A673 (cell line): ENCODE results near the gene CCKAR. TPM values are rescaled to one million over a fixed set of nuclear protein-coding genes. Genes with fewer than 3 reads are reported as not detected.

Experiments
- BruUV-seq: library from RNA; stranded (reverse); fragments of 400-500 nt; replicated peaks from 2 replicates; lab custom pipeline; 2021; lab: Mats Ljungman, UMichigan
- CTCF ChIA-PET: fragments of 300-600 bp; sonication (Branson Sonifier 250); formaldehyde crosslinking; loops from one replicate; lab custom pipeline; 2022; ENCODE audit warnings: antibody characterized with exemption; lab: Charles Lee
- POLR2A ChIA-PET: fragments of 300-600 bp; sonication (Branson Sonifier 250); formaldehyde crosslinking; loops from one replicate; lab custom pipeline; 2022; ENCODE audit warnings: antibody characterized with exemption; ENCODE audit not compliant: low non-redundant PET; lab: Charles Lee
- DNase-seq: peaks from one replicate; pipeline ENCODE4 v3.0.0-alpha.2; 2015; ENCODE audit warnings: low spot score
- H3K27ac ChIP-seq: fragments of 200-600 bp; sonication (generic); 2 replicates; pipeline ENCODE4 v1.5.1; 2016; ENCODE audit warnings: mixed run types, low read depth, mild to moderate bottlenecking, mixed read lengths, antibody characterized with exemption, low read length; ENCODE audit not compliant: poor library complexity, severe bottlenecking
- H3K27me3 ChIP-seq: fragments of 200-600 bp; sonication (generic); replicated peaks from 2 replicates; pipeline ENCODE4 v1.6.1; 2017; ENCODE audit warnings: mixed run types, low read depth, mild to moderate bottlenecking, mixed read lengths, antibody characterized with exemption, low read length; ENCODE audit not compliant: insufficient read depth, poor library complexity
- H3K36me3 ChIP-seq: fragments of 200-600 bp; sonication (generic); 2 replicates; pipeline ENCODE4 v1.6.1; 2016; ENCODE audit warnings: mixed run types, mild to moderate bottlenecking, mixed read lengths, antibody characterized with exemption, low read length; ENCODE audit not compliant: insufficient read depth, poor library complexity, severe bottlenecking
- H3K4me1 ChIP-seq: fragments of 200-600 bp; sonication (generic); 2 replicates; pipeline ENCODE4 v1.6.1; 2017; ENCODE audit warnings: mixed run types, mild to moderate bottlenecking, mixed read lengths, antibody characterized with exemption, low read length; ENCODE audit not compliant: insufficient read depth, poor library complexity, severe bottlenecking
- H3K4me3 ChIP-seq: fragments of 200-600 bp; sonication (generic); 2 replicates; pipeline ENCODE4 v1.5.1; 2016; ENCODE audit warnings: low read depth, mixed run types, mild to moderate bottlenecking, mixed read lengths, low read length; ENCODE audit not compliant: poor library complexity, severe bottlenecking
- H3K9me3 ChIP-seq: fragments of 200-600 bp; sonication (generic); 2 replicates; pipeline ENCODE4 v1.6.1; 2016; ENCODE audit warnings: mixed run types, low read depth, mild to moderate bottlenecking, mixed read lengths, antibody characterized with exemption, low read length; ENCODE audit not compliant: poor library complexity, severe bottlenecking
- EZH2 ChIP-seq: fragments of 200-600 bp; sonication (generic); IDR thresholded peaks from 2 replicates; pipeline ENCODE4 v1.6.1; 2017; ENCODE audit warnings: borderline replicate concordance, low read depth, mild to moderate bottlenecking, mixed read lengths, antibody characterized with exemption, low read length; ENCODE audit not compliant: poor library complexity, severe bottlenecking
- intact Hi-C: fragments of 100-400 bp; cut with micrococcal nuclease; formaldehyde crosslinking; loops from one replicate; pipeline ENCODE4 v1.10.0; 2022; ENCODE audit not compliant: unreplicated experiment
- total RNA-seq: library from RNA; stranded (reverse); gene quantifications from 2 replicates; pipeline ENCODE4 v1.2.3, GENCODE V29; 2021
- TF ChIP-seq, protein P1 (sequence below): fragments of 300-800, 200-600 bp; sonication (generic); conservative IDR thresholded peaks from 2 replicates; pipeline ENCODE4 v1.5.1; 2017; ENCODE audit warnings: low read depth, mild to moderate bottlenecking, antibody characterized with exemption, low read length, moderate library complexity, mixed read lengths

CCKAR gene
- total RNA-seq, 1 experiment from 2014 or later: not detected

- POLR2A ChIA-PET: no interaction called here
- TF ChIP-seq, protein P1, sequence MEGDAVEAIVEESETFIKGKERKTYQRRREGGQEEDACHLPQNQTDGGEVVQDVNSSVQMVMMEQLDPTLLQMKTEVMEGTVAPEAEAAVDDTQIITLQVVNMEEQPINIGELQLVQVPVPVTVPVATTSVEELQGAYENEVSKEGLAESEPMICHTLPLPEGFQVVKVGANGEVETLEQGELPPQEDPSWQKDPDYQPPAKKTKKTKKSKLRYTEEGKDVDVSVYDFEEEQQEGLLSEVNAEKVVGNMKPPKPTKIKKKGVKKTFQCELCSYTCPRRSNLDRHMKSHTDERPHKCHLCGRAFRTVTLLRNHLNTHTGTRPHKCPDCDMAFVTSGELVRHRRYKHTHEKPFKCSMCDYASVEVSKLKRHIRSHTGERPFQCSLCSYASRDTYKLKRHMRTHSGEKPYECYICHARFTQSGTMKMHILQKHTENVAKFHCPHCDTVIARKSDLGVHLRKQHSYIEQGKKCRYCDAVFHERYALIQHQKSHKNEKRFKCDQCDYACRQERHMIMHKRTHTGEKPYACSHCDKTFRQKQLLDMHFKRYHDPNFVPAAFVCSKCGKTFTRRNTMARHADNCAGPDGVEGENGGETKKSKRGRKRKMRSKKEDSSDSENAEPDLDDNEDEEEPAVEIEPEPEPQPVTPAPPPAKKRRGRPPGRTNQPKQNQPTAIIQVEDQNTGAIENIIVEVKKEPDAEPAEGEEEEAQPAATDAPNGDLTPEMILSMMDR: no peak
- no peak for TF ChIP-seq EZH2
- DNase-seq: no peak
Measured at GRCh38 chr4:26530099-26530498, 39.8 kb upstream of the CCKAR start.

DNA sequence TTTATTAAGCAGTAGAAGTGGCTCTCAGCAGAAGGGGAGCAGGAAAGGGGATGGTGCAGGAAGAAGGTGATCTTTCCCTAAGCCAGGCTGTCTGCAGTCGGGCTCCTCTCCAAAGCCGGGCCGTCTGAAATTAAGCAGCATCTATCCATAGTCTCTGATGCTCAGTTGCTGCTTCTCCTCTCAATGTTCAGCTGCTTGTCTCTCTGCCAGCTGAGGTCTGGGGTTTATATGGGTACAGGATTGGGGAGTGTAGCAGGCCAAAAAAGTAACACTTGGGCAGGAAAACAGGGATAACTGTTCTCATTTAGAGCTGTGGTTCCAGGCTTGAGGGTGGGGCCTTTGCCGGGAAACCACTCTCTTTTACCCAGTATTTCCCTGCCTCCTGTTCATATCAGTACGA lies 39.2 kb upstream of the CCKAR start:
- TF ChIP-seq, protein P1: no peak
- no peak for TF ChIP-seq EZH2
- BruUV-seq: no TSS peak
- ChIA-PET CTCF (no interaction called here), POLR2A (no interaction called here)
- Histone ChIP-seq H3K4me3 (no peak overlapping the region), H3K4me1 (no peaks in the 10 kb centered on the region), H3K36me3 (no peaks in the 10 kb centered on the region), H3K27ac (no peak overlapping the region), H3K27me3 (no peaks in the 10 kb centered on the region), H3K9me3 (no peaks in the 10 kb centered on the region)
- no peak for DNase-seq
- intact Hi-C loops: no loop called here

More at GRCh38 chr4:26530099-26530498, 39.8 kb upstream of the CCKAR start:
- Histone ChIP-seq H3K4me1 (no peaks in the 10 kb centered on the region), H3K9me3 (no peaks in the 10 kb centered on the region), H3K36me3 (no peaks in the 10 kb centered on the region), H3K4me3 (no peak overlapping the region), H3K27ac (no peak overlapping the region), H3K27me3 (no peaks in the 10 kb centered on the region)
- CTCF ChIA-PET: no interaction called here
- intact Hi-C loops: no loop called here
- BruUV-seq: no TSS peak

DNA sequence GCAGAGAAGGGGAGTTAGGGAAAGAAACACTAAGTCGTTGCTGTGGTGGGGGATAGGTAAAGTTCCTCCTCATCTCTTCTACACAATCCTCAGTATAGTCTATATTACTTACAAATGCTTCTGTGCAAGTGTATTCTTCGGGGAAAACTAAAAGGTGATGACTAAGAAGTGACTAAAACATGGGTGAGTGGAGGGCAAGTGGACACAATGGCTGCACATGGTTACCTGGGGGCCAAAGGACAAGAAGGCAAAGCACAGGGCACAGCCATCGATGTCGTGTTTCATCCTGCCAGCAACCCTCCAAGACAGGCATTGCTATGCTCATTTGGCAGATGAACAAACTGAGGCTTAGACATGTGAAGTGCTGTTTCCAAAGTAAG lies 35.5 kb upstream of the CCKAR start:
- H3K27ac ChIP-seq: no peak overlapping the region
- ChIA-PET POLR2A (no interaction called here), CTCF (no interaction called here)
- H3K4me3 ChIP-seq: no peak overlapping the region
- no peak for TF ChIP-seq EZH2
- TF ChIP-seq, protein P1: no peak
- intact Hi-C loops: no loop called here
- H3K27me3 ChIP-seq: no peaks in the 10 kb centered on the region
- H3K36me3 ChIP-seq: no peaks in the 10 kb centered on the region
- no peaks in the 10 kb centered on the region for H3K4me1 ChIP-seq
- H3K9me3 ChIP-seq: no peaks in the 10 kb centered on the region
- no peak for DNase-seq
- no TSS peak for BruUV-seq
